Mesenchymal stem cell (in vitro differentiated cells and primary cell): ENCODE measurements around the gene PKP3.
A peak's percentile ranks its signal among the peaks of the same experiment; 100 is the strongest.
"Not testable (repeated sequence)": the region's sequence is repeated elsewhere in the genome, so short reads cannot be mapped to it uniquely, and the experiment has no call there.

Experiments
- DNase-seq: peaks from one replicate; pipeline ENCODE4 v3.0.0-alpha.2; 2013
- H2AFZ ChIP-seq: one replicate; pipeline ENCODE4 v1.6.1; 2013; ENCODE audit warnings: low read depth, mild to moderate bottlenecking, control low read depth, inconsistent platforms, low read length, moderate library complexity
- H2AK5ac ChIP-seq: 2 replicates; pipeline ENCODE4 v1.6.1; 2013; ENCODE audit warnings: low read length, moderate library complexity, mild to moderate bottlenecking, inconsistent platforms; ENCODE audit not compliant: severe bottlenecking
- H2BK120ac ChIP-seq: one replicate; pipeline ENCODE4 v1.6.1; 2013; ENCODE audit warnings: low read depth, mild to moderate bottlenecking, inconsistent platforms, low read length, moderate library complexity
- H2BK12ac ChIP-seq, 2 experiments: one replicate each; pipeline ENCODE4 v1.6.1; 2013; ENCODE audit warnings: inconsistent platforms in 2 of 2, low read length in 2 of 2, mild to moderate bottlenecking in 2 of 2, moderate library complexity in 2 of 2, control low read depth in 1 of 2
- H2BK15ac ChIP-seq: one replicate; pipeline ENCODE4 v1.6.1; 2013; ENCODE audit warnings: mild to moderate bottlenecking, low read depth, inconsistent platforms; ENCODE audit not compliant: poor library complexity, severe bottlenecking
- H2BK5ac ChIP-seq: 2 replicates; pipeline ENCODE4 v1.6.1; 2013; ENCODE audit warnings: low read depth, mild to moderate bottlenecking, low read length, control low read depth, inconsistent platforms; ENCODE audit not compliant: poor library complexity, severe bottlenecking
- H3K14ac ChIP-seq, 2 experiments: one replicate each; pipeline ENCODE4 v1.6.1; 2013; ENCODE audit warnings: inconsistent platforms in 2 of 2, low read length in 2 of 2, control low read depth in 1 of 2, mild to moderate bottlenecking in 1 of 2, moderate library complexity in 1 of 2
- H3K18ac ChIP-seq, 2 experiments: one replicate each; pipeline ENCODE4 v1.6.1; 2013; ENCODE audit warnings: inconsistent platforms in 2 of 2, low read length in 2 of 2, control low read depth in 1 of 2, low read depth in 1 of 2, mild to moderate bottlenecking in 1 of 2
- H3K23ac ChIP-seq, 2 experiments: one replicate each; pipeline ENCODE4 v1.6.1; 2013; ENCODE audit warnings: inconsistent platforms in 2 of 2, low read length in 2 of 2, mild to moderate bottlenecking in 2 of 2, moderate library complexity in 2 of 2, control low read depth in 1 of 2
- H3K27ac ChIP-seq: 2 replicates; pipeline ENCODE4 v1.5.1; 2013; ENCODE audit warnings: mild to moderate bottlenecking, moderate library complexity, low read length, control low read depth, inconsistent platforms; ENCODE audit not compliant: poor library complexity, severe bottlenecking
- H3K27me3 ChIP-seq, 2 experiments: 2 replicates each; pipeline versions ENCODE4 v1.6.1 to v1.7.0; 2013; ENCODE audit warnings: low read length in 2 of 2, mild to moderate bottlenecking in 2 of 2, moderate library complexity in 2 of 2, control low read depth in 1 of 2, inconsistent platforms in 1 of 2; ENCODE audit not compliant: control insufficient read depth in 1 of 2, insufficient read depth in 1 of 2
- H3K36me3 ChIP-seq, 2 experiments: 2 replicates each; pipeline versions ENCODE4 v1.6.1 to v1.7.0; 2013; ENCODE audit warnings: low read length in 2 of 2, control low read depth in 1 of 2, inconsistent platforms in 1 of 2, low read depth in 1 of 2, mild to moderate bottlenecking in 1 of 2; ENCODE audit not compliant: insufficient read depth in 2 of 2, control insufficient read depth in 1 of 2
- H3K4ac ChIP-seq, 2 experiments: one replicate each; pipeline ENCODE4 v1.6.1; 2013; ENCODE audit warnings: inconsistent platforms in 2 of 2, low read length in 2 of 2, mild to moderate bottlenecking in 2 of 2, moderate library complexity in 2 of 2, control low read depth in 1 of 2, low read depth in 1 of 2
- H3K4me1 ChIP-seq: 2 replicates; pipeline ENCODE4 v1.6.1; 2013; ENCODE audit warnings: low read depth, low read length, control low read depth; ENCODE audit not compliant: control insufficient read depth, insufficient read depth
- H3K4me2 ChIP-seq: 2 replicates; pipeline ENCODE4 v1.6.1; 2013; ENCODE audit warnings: low read length, mild to moderate bottlenecking, inconsistent platforms; ENCODE audit not compliant: poor library complexity, severe bottlenecking
- H3K4me3 ChIP-seq, 2 experiments: 2 replicates each; pipeline versions ENCODE4 v1.5.1 to v1.7.0; 2013; ENCODE audit warnings: low read length in 2 of 2, mild to moderate bottlenecking in 2 of 2, control low read depth in 1 of 2, low read depth in 1 of 2; ENCODE audit not compliant: insufficient read depth in 1 of 2
- H3K79me1 ChIP-seq: replicated peaks from 2 replicates; pipeline ENCODE4 v1.6.1; 2013; ENCODE audit warnings: mild to moderate bottlenecking, control low read depth, low read length, inconsistent platforms; ENCODE audit not compliant: poor library complexity, severe bottlenecking
- H3K9ac ChIP-seq: 2 replicates; pipeline ENCODE4 v1.7.0; 2013; ENCODE audit warnings: mild to moderate bottlenecking, low read length, moderate library complexity
- H3K9me3 ChIP-seq: 2 replicates; pipeline ENCODE4 v1.7.0; 2013; ENCODE audit warnings: mild to moderate bottlenecking, low read length; ENCODE audit not compliant: control insufficient read depth
- H4K8ac ChIP-seq: one replicate; pipeline ENCODE4 v1.6.1; 2013; ENCODE audit warnings: inconsistent platforms, mild to moderate bottlenecking, low read length, moderate library complexity
- H4K91ac ChIP-seq: one replicate; pipeline ENCODE4 v1.6.1; 2013; ENCODE audit warnings: mild to moderate bottlenecking, low read length, inconsistent platforms
- WGBS: methylation state at CpG from one replicate; pipeline ENCODE4 v1.1.7; 2013; ENCODE audit warnings: mixed read lengths; 5-methylcytosine and 5-hydroxymethylcytosine counted together

Gene PKP3

DNA sequence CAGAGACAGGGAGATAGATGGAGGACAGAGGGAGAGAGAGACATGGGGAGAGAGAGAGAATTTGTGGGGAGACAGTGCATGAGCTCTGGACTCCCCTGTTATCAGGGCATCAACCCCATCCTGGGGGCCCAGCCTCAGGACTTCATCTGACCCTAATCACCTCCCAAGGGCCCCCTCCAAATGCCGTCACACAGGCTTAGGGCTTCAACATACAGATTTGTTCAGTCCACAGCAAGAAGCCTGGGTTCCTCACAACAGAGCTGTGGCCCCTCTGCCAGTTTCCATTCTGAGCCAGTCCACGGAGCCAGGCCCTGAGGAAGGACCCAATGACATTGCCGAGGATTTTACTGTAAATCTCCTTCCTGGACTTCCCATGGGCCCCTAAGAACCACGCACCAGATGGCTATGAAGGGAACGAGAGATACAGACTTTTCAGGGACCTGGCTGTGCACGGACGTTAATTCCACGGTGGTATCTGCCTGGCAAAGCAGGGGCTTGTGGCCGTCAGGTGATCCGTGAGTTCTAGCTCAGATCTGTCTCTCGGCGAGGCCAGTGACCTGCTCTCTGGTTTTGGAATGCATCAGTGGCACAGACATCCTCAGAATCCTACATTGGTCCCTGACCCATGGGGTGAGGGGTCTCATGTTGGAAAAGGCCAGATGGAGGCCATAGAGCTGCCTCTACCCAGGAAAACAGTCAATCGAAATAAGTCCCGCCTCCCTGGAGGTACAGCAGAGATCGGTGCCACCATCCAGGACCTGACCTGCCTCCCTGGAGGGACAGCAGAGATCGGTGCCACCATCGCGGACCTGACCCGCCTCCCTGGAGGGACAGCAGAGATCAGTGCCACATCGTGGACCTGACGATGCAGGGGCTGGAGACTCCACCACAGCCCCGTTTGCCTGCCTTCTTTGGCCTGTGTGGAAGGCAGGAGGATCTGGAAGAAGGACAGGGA is 33.4 kb upstream of the PKP3 start:
- no peak overlapping the region for H3K9ac ChIP-seq
- no peak overlapping the region for H3K23ac ChIP-seq
- H3K27ac ChIP-seq: no peak overlapping the region
- H3K9me3 ChIP-seq: peaks cover 9% of the 10 kb centered on the region
- no peak overlapping the region for H2AK5ac ChIP-seq
- no peak for DNase-seq
- H3K4me3 ChIP-seq: no peak overlapping the region
- no peak overlapping the region for H4K8ac ChIP-seq
- no peak overlapping the region for H3K14ac ChIP-seq
- H3K36me3 ChIP-seq: peaks cover 5 to 8% of the 10 kb centered on the region in 2 experiments
- no peak overlapping the region for H4K91ac ChIP-seq
- H3K18ac ChIP-seq: no peak overlapping the region
- H2BK12ac ChIP-seq: no peak overlapping the region
- peaks cover 0 to 43% of the 10 kb centered on the region in 2 experiments for H3K27me3 ChIP-seq
- H2AFZ ChIP-seq: no peak overlapping the region
- no peak overlapping the region for H2BK5ac ChIP-seq
- no peak overlapping the region for H2BK120ac ChIP-seq
- no peak overlapping the region for H2BK15ac ChIP-seq
- 95% methylated on average over 22 of the region's 22 CpGs for WGBS
- H3K4ac ChIP-seq: no peak overlapping the region
- no peak overlapping the region for H3K4me2 ChIP-seq
- H3K4me1 ChIP-seq: peaks cover 14% of the 10 kb centered on the region
- H3K79me1 ChIP-seq: no peaks in the 10 kb centered on the region

GRCh38 chr11:362642-363442 is 31.2 kb upstream of the PKP3 start:
- Histone ChIP-seq H3K23ac (no peak overlapping the region), H3K4ac (no peak overlapping the region), H3K14ac (no peak overlapping the region), H3K27ac (no peak overlapping the region), H2AFZ (no peak overlapping the region), H3K4me3 (no peak overlapping the region), H4K91ac (no peak overlapping the region), H3K36me3 (no peaks in the 10 kb centered on the region), H3K9ac (no peak overlapping the region), H4K8ac (no peak overlapping the region), H2BK120ac (no peak overlapping the region), H3K18ac (no peak overlapping the region), H2BK12ac (peak overlapping the region in 1 of 2 experiments; percentile 24), H2BK15ac (no peak overlapping the region), H3K9me3 (peaks cover 9% of the 10 kb centered on the region), H3K79me1 (no peaks in the 10 kb centered on the region), H2AK5ac (no peak overlapping the region), H3K4me2 (no peak overlapping the region), H2BK5ac (no peak overlapping the region), H3K4me1 (peaks cover 13% of the 10 kb centered on the region), H3K27me3 (peaks cover 4 to 62% of the 10 kb centered on the region in 2 experiments)
- WGBS: 88% methylated on average over 36 of the region's 36 CpGs
- no peak for DNase-seq

- not testable (repeated sequence) for H3K9ac ChIP-seq, H3K9me3 ChIP-seq, H2BK12ac ChIP-seq
These were observed 30.6 kb upstream of the PKP3 start for GRCh38 chr11:363443-363805.

More at GRCh38 chr11:363443-363805, 30.6 kb upstream of the PKP3 start:
- not testable (repeated sequence) for H3K18ac ChIP-seq, H4K8ac ChIP-seq, H3K36me3 ChIP-seq, H3K23ac ChIP-seq, H2AK5ac ChIP-seq, H2AFZ ChIP-seq, H3K14ac ChIP-seq, H3K4me2 ChIP-seq, H3K4me3 ChIP-seq, DNase-seq, H2BK5ac ChIP-seq, H3K27ac ChIP-seq, H3K79me1 ChIP-seq, H4K91ac ChIP-seq, H3K4ac ChIP-seq, H2BK120ac ChIP-seq
- Histone ChIP-seq H2BK15ac (peak overlapping the region; percentile 52), H3K4me1 (peaks cover 17% of the 10 kb centered on the region), H3K27me3 (peaks cover 4 to 62% of the 10 kb centered on the region in 2 experiments)
- WGBS: 92% methylated on average over 22 of the region's 22 CpGs
